Right lobe of liver (tissue), 6 donors: ENCODE results near the gene MAP3K5. TPM values are rescaled to one million over a fixed set of nuclear protein-coding genes. Genes with fewer than 3 reads are reported as not detected.
A peak's percentile ranks its signal among the peaks of the same experiment; 100 is the strongest.

ENCODE experiments used
- ATAC-seq, 4 donors: fragments of 200-7000 bp; cut with Tn5 transposase; one replicate each; pipeline ENCODE4 v1.9.1; 2020; ENCODE audit warnings: mild to moderate bottlenecking in 4 of 4, moderate library complexity in 4 of 4
- DNase-seq, 3 donors: peaks; one replicate each; pipeline ENCODE4 v3.0.0-alpha.2; 2020
- H3K27ac ChIP-seq, 3 donors: fragments of 200-600 bp; one replicate each; pipeline ENCODE4 v1.8.0; 2022
- H3K27me3 ChIP-seq, 2 donors: fragments of 200-600 bp; one replicate each; pipeline ENCODE4 v1.8.0; 2022
- H3K36me3 ChIP-seq, 4 donors: fragments of 200-600 bp; sonication (generic) in 1 of 4; one replicate each; pipeline versions ENCODE4 v1.5.1 to v1.8.0; 2017 to 2022; ENCODE audit warnings: control low read depth in 1 of 4
- H3K4me1 ChIP-seq, 4 donors: fragments of 200-600 bp; sonication (generic) in 1 of 4; one replicate each; pipeline versions ENCODE4 v1.5.1 to v1.8.0; 2017 to 2022; ENCODE audit warnings: control low read depth in 1 of 4
- H3K4me3 ChIP-seq, 3 donors: fragments of 200-600 bp; one replicate each; pipeline ENCODE4 v1.8.0; 2022
- H3K9me3 ChIP-seq, 4 donors: fragments of 200-600 bp; sonication (generic) in 1 of 4; one replicate each; pipeline versions ENCODE4 v1.5.1 to v1.8.0; 2017 to 2022; ENCODE audit warnings: control low read depth in 1 of 4
- POLR2A ChIP-seq: fragments of 450-650 bp; IDR thresholded peaks from one replicate; pipeline ENCODE4 v1.6.1; 2017; ENCODE audit warnings: antibody characterized with exemption, mild to moderate bottlenecking
- WGBS: methylation state at CpG from one replicate; pipeline ENCODE4 v1.1.6; 2018; ENCODE audit warnings: low coverage, low lambda C conversion rate; ENCODE audit not compliant: insufficient coverage; ENCODE audit errors: missing lambda C conversion rate; 5-methylcytosine and 5-hydroxymethylcytosine counted together
- intact Hi-C, 2 donors: fragments of 100-400 bp; cut with DNase I; formaldehyde crosslinking; loops; one replicate each; pipeline versions ENCODE4 v1.11.2 to v1.14.1; 2022
- total RNA-seq, 6 experiments: library from RNA; depleted of rRNA in 2 of 6; stranded (reverse); fragments of >200 nt in 2 of 6; fragmentation: NEBNext Ultra II Directional in 3 of 6; extraction: Animal tissue kit (Norgen Biotek cat#: 25700) in 3 of 6; gene quantifications; one replicate each; pipeline versions ENCODE4 v1.1.0 to v1.2.4, GENCODE V29; 2016 to 2023
- TF ChIP-seq, protein P1 (sequence below), 4 donors: fragments of 200-600 bp in 3 of 4; fragments of 450-650 bp in 1 of 4; IDR thresholded peaks; one replicate each; pipeline versions ENCODE4 v1.5.1 to v1.8.0; 2016 to 2022; ENCODE audit warnings: antibody characterized with exemption in 4 of 4, mild to moderate bottlenecking in 2 of 4
- donor health status: DM: no; HTN: yes; CAD: no.
- donor health status: DM: no; HTN: no; CAD: no.
- donor health status: DM: no; HTN: no; CAD: no.
- donor health status: DM: no; HTN: yes; CAD: no.
- donor health status: DM: no; HTN: yes; CAD: no.

MAP3K5 gene
- total RNA-seq, 6 experiments from 2014 or later, result 5.0 to 10.4 (median 6.9) TPM

DNA sequence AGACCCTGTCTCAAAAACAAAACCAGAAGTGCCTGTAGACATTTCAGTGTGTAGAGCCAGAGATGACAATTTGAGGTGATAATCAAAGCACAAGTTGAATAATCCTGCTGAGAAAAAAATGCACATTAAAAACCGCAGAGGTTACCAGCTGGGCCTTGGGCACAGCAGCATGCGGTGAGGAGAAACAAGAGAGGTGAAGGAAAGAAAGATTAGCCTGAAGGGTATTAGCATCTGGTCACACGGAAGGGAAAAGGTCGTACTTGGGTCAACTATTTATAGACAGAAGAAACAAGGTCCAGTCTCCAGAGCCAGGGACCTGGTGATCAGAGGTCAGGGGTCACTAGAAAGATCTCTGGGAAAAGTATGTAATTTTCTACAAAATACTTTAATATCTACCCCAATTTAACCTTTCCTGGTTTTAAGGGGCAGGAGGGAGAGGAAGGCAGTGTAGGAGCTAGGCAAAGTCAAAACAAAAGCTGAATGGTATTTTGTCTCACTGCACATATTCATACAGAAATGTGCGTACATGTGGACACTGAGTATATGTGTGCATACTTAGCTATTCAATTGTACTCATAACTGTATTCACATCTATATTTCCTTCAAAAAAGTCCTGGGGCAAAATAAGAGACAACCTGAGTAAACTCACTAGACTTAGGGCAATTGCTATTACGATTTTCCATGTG lies 252.2 kb downstream of the MAP3K5 start:
- Histone ChIP-seq H3K9me3 (no peaks in the 10 kb centered on the region), H3K27me3 (no peaks in the 10 kb centered on the region), H3K36me3 (no peaks in the 10 kb centered on the region), H3K4me1 (peaks cover 0 to 4% (median 0%) of the 10 kb centered on the region in 4 donors), H3K4me3 (no peak overlapping the region), H3K27ac (peak overlapping the region in 1 of 3 donors; percentile 30)
- no peak for TF ChIP-seq POLR2A
- TF ChIP-seq, protein P1, sequence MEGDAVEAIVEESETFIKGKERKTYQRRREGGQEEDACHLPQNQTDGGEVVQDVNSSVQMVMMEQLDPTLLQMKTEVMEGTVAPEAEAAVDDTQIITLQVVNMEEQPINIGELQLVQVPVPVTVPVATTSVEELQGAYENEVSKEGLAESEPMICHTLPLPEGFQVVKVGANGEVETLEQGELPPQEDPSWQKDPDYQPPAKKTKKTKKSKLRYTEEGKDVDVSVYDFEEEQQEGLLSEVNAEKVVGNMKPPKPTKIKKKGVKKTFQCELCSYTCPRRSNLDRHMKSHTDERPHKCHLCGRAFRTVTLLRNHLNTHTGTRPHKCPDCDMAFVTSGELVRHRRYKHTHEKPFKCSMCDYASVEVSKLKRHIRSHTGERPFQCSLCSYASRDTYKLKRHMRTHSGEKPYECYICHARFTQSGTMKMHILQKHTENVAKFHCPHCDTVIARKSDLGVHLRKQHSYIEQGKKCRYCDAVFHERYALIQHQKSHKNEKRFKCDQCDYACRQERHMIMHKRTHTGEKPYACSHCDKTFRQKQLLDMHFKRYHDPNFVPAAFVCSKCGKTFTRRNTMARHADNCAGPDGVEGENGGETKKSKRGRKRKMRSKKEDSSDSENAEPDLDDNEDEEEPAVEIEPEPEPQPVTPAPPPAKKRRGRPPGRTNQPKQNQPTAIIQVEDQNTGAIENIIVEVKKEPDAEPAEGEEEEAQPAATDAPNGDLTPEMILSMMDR (IDR thresholded peaks at IDR 0.05), result no peak
- WGBS, result 51% methylated on average over 6 of the region's 6 CpGs
- peak; percentile 61 to 88 (median 78) for ATAC-seq
- intact Hi-C loops, result no loop called here
- no peak for DNase-seq

DNA sequence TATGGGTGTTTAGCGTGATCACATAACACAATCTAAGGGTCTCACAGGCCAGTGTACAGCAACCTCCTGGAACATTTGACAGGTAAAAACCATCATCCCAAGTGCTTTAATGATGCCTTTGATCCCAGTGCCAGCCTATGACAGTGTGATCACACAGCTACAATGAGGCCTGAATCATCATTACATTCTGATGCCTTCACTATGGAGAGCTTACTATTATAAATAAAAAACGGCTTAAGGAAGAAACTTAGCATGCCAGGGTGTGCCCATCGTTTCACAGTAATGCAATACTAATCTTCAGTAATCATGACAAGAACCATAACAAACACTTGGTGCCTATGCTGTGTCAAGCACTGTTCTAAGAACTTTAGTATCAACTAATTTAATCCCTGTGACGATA lies 253.4 kb downstream of the MAP3K5 start:
- ATAC-seq, result no peak
- TF ChIP-seq POLR2A, result no peak
- TF ChIP-seq, protein P1 (IDR thresholded peaks at IDR 0.05), result no peak
- WGBS, result 82% methylated on average over 4 of the region's 4 CpGs

DNA sequence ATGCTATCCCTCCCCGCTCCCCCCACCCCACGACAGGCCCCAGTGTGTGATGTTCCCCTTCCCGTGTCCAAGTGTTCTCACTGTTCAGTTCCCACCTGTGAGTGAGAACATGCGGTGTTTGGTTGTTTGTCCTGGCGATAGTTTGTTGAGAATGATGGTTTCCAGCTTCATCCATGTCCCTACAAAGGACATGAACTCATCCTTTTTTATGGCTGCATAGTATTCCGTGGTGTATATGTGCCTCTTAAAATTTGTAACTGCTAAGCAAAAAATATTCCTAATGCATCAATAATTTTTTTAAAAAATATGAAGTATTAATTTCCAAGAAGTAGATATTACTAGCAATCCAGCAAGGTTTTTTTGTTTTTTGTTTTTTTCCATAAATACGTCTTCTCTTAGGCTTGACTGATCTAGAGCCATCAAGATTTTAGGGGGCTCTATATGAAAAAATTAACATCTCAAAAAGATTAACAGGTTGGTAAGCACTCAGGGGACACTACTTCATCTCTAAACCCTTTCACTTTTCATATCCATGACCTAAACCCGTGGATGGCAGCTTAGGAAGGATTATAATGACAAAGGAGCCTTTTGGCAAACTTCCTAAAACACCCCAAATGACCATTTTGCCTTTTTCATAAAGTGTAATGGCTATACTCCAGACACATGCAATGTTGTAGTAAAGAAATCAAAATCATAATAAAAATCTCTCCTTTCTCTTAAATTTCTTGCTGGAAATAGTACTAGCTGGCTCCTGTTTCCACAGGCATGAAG lies 256.2 kb downstream of the MAP3K5 start:
- ATAC-seq, result no peak
- Histone ChIP-seq H3K36me3 (no peaks in the 10 kb centered on the region), H3K27me3 (no peaks in the 10 kb centered on the region), H3K27ac (no peak overlapping the region), H3K4me1 (peaks cover 0 to 9% (median 3%) of the 10 kb centered on the region in 4 donors), H3K4me3 (no peak overlapping the region), H3K9me3 (no peaks in the 10 kb centered on the region)
- no peak for DNase-seq
- WGBS, result 89% methylated on average over 6 of the region's 8 CpGs
- intact Hi-C loops, result no loop called here
- TF ChIP-seq POLR2A, result no peak
- TF ChIP-seq, protein P1 (IDR thresholded peaks at IDR 0.05), result no peak

More for the DNA sequence above, 253.4 kb downstream of the MAP3K5 start:
- Histone ChIP-seq H3K27ac (no peak overlapping the region), H3K9me3 (no peaks in the 10 kb centered on the region), H3K27me3 (no peaks in the 10 kb centered on the region), H3K36me3 (no peaks in the 10 kb centered on the region), H3K4me3 (no peak overlapping the region), H3K4me1 (peaks cover 0 to 9% (median 3%) of the 10 kb centered on the region in 4 donors)
- intact Hi-C loops, result no loop called here
- no peak for DNase-seq

DNA sequence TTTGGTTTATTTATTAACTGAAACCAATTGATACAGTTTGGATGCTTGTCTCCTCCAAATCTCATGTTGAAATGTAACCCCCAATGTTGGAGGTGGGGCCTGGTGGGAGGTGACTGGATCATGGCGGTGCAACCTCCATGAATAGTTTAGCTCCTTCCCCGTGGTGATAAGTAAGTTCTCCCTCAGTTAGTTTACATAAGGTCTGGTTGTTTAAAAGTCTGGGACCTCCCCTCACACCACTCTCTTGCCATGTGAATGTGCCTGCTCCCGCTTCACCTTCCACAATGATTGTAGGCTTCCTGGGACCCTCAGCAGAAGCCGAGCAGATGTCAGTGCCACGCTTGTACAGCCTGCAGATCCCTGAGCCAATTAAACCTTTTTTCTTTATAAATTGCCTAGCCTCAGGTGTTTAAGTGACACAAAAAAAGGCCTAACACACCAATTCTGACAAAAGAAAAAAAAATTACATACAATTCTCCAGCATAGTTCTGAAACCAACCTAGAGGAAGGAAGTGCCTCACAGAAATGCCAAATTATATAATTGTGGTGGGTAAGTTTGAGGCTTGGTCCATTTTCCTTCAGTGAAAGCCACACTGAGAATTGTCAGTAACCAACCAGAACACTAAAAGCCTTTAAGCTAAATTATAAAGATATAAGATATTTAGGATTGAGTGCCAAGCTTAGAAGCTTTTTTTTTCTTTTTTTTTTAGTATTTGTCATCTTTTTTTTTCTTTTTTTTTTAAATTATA lies 257.1 kb downstream of the MAP3K5 start:
- Histone ChIP-seq H3K27me3 (no peaks in the 10 kb centered on the region), H3K36me3 (no peaks in the 10 kb centered on the region), H3K4me1 (peaks cover 0 to 9% (median 3%) of the 10 kb centered on the region in 4 donors), H3K27ac (no peak overlapping the region), H3K4me3 (no peak overlapping the region), H3K9me3 (no peaks in the 10 kb centered on the region)
- ATAC-seq, result no peak
- WGBS, result 78% methylated on average over 4 of the region's 5 CpGs
- DNase-seq, result no peak
- no peak for TF ChIP-seq POLR2A
- TF ChIP-seq, protein P1 (IDR thresholded peaks at IDR 0.05), result no peak
- intact Hi-C loops, result no loop called here
